Neural cell (in vitro differentiated cells): ENCODE results near the gene CUX1. TPM values are rescaled to one million over a fixed set of nuclear protein-coding genes. Genes with fewer than 3 reads are reported as not detected.

ENCODE experiments used
- H2AFZ ChIP-seq: fragments of 200-600, 300-800 bp; sonication (generic), shearing (Covaris generic); 2 replicates; pipeline ENCODE4 v1.6.0; 2014; ENCODE audit warnings: low read depth, mild to moderate bottlenecking, antibody characterized with exemption, low read length, moderate library complexity
- H3F3A ChIP-seq: fragments of 200-600 bp; shearing (Covaris generic); 2 replicates; pipeline ENCODE4 v1.6.1; 2016; ENCODE audit warnings: mild to moderate bottlenecking, moderate library complexity, mixed read lengths, antibody characterized with exemption, low read length; ENCODE audit not compliant: insufficient read depth, poor library complexity, severe bottlenecking
- H3K27ac ChIP-seq: fragments of 200-600, 300-800 bp; sonication (generic), shearing (Covaris generic); 2 replicates; pipeline ENCODE4 v1.5.1; 2014; ENCODE audit warnings: mild to moderate bottlenecking, low read length, moderate library complexity
- H3K27me3 ChIP-seq: fragments of 300-800, 200-600 bp; sonication (generic), shearing (Covaris generic); 2 replicates; pipeline ENCODE4 v1.6.0; 2014; ENCODE audit warnings: mild to moderate bottlenecking, low read depth, low read length, moderate library complexity; ENCODE audit not compliant: insufficient read depth
- H3K36me3 ChIP-seq: fragments of 300-800, 200-600 bp; sonication (generic), shearing (Covaris generic); 2 replicates; pipeline ENCODE4 v1.5.1; 2014; ENCODE audit warnings: mild to moderate bottlenecking, antibody characterized with exemption, low read length, moderate library complexity; ENCODE audit not compliant: insufficient read depth
- H3K4me2 ChIP-seq: fragments of 300-800, 200-600 bp; sonication (generic), shearing (Covaris generic); 2 replicates; pipeline ENCODE4 v1.6.0; 2014; ENCODE audit warnings: mild to moderate bottlenecking, low read length
- H3K4me3 ChIP-seq: fragments of 300-800, 200-600 bp; sonication (generic), shearing (Covaris generic); 2 replicates; pipeline ENCODE4 v1.5.1; 2014; ENCODE audit warnings: mild to moderate bottlenecking, low read length, moderate library complexity
- H3K79me2 ChIP-seq: fragments of 200-600 bp; shearing (Covaris generic); replicated peaks from 2 replicates; pipeline ENCODE4 v1.6.0; 2014; ENCODE audit warnings: mild to moderate bottlenecking, low read length, moderate library complexity; ENCODE audit not compliant: insufficient read depth
- H3K9ac ChIP-seq: fragments of 300-800, 200-600 bp; sonication (generic), shearing (Covaris generic); 2 replicates; pipeline ENCODE4 v1.6.1; 2016; ENCODE audit warnings: mild to moderate bottlenecking, low read length, mixed read lengths
- H3K9me2 ChIP-seq: fragments of 200-600 bp; shearing (Covaris generic); 2 replicates; pipeline ENCODE4 v1.6.1; 2016; ENCODE audit warnings: mild to moderate bottlenecking, low read length, mixed read lengths; ENCODE audit not compliant: insufficient read depth
- H3K9me3 ChIP-seq: fragments of 200-600, 300-800 bp; sonication (generic), shearing (Covaris generic); 2 replicates; pipeline ENCODE4 v1.6.1; 2016; ENCODE audit warnings: mild to moderate bottlenecking, mixed run types, low read length, moderate library complexity, mixed read lengths
- H4K20me1 ChIP-seq: fragments of 200-600 bp; shearing (Covaris generic); 2 replicates; pipeline ENCODE4 v1.6.1; 2016; ENCODE audit warnings: mild to moderate bottlenecking, mixed run types; ENCODE audit not compliant: insufficient read depth
- CTCF ChIP-seq: fragments of 450-650 bp; IDR thresholded peaks from 2 replicates; pipeline ENCODE4 v1.5.1; 2014; ENCODE audit warnings: antibody characterized with exemption, mild to moderate bottlenecking, moderate library complexity; ENCODE audit not compliant: poor library complexity, severe bottlenecking
- EP300 ChIP-seq: fragments of 450-650 bp; conservative IDR thresholded peaks from 2 replicates; pipeline ENCODE4 v1.6.1; 2014; ENCODE audit warnings: antibody characterized with exemption, mild to moderate bottlenecking, moderate library complexity; ENCODE audit not compliant: poor library complexity, severe bottlenecking
- EZH2 ChIP-seq: fragments of 200-600, 300-800 bp; shearing (Covaris generic), sonication (generic); IDR thresholded peaks from 2 replicates; pipeline ENCODE4 v1.6.1; 2014; ENCODE audit warnings: antibody characterized with exemption, low read length, borderline replicate concordance, mild to moderate bottlenecking; ENCODE audit not compliant: insufficient read depth, poor library complexity, severe bottlenecking
- MXI1 ChIP-seq: fragments of 450-650 bp; conservative IDR thresholded peaks from 2 replicates; pipeline ENCODE4 v1.6.1; 2014; ENCODE audit warnings: antibody characterized with exemption, mild to moderate bottlenecking; ENCODE audit not compliant: poor library complexity, severe bottlenecking
- POLR2AphosphoS5 ChIP-seq: IDR thresholded peaks from 2 replicates; pipeline ENCODE4 v1.6.1; 2012
- RAD21 ChIP-seq: fragments of 450-650 bp; conservative IDR thresholded peaks from 2 replicates; pipeline ENCODE4 v1.6.1; 2014; ENCODE audit warnings: antibody characterized with exemption, mild to moderate bottlenecking, moderate library complexity
- SMC3 ChIP-seq: fragments of 450-650 bp; conservative IDR thresholded peaks from 2 replicates; pipeline ENCODE4 v1.6.1; 2014; ENCODE audit warnings: antibody characterized with exemption, mild to moderate bottlenecking, moderate library complexity; ENCODE audit not compliant: poor library complexity
- TAF1 ChIP-seq: IDR thresholded peaks from 2 replicates; pipeline ENCODE4 v1.6.1; 2012; ENCODE audit warnings: low read depth
- polyA plus RNA-seq: library from polyadenylated mRNA; depleted of rRNA; stranded (reverse); fragments of >200 nt; gene quantifications from 2 replicates; pipeline ENCODE4 v1.2.3, GENCODE V29; 2014
- TF ChIP-seq, protein P1 (sequence below): IDR thresholded peaks from 2 replicates; pipeline ENCODE4 v1.6.1; 2012; ENCODE audit warnings: borderline replicate concordance

CUX1 gene
- polyA plus RNA-seq, 1 donor from 2014 or later = 26.6 TPM

DNA sequence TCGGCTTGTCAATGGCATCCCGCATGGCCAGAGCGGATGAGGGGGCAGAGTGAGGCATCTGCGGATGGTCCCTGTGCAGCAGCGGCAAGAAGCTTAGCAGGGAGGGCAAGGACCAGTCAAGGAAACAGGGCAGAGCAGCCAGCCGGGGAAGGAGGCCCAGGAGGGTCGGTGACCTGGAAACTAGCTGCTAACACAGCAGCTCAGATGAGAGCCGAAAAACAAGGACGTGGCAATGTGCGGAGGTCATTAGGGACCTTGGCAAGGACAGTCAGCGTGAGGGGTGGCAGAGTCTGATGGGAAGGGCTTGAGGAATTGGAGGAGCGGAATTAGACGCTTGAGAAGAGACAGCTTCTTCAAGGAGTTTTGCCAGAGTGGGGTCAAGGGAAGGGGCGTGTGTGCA is 449.1 kb downstream of the CUX1 start:
- no peaks in the 10 kb centered on the region for H3K36me3 ChIP-seq
- H3F3A ChIP-seq = no peaks in the 10 kb centered on the region
- H3K9me3 ChIP-seq = no peaks in the 10 kb centered on the region
- no peak overlapping the region for H3K9ac ChIP-seq
- H3K27me3 ChIP-seq = no peaks in the 10 kb centered on the region
- TF ChIP-seq EZH2 = no peak
- TF ChIP-seq SMC3 = no peak
- TF ChIP-seq CTCF = no peak
- TF ChIP-seq TAF1 = no peak
- TF ChIP-seq, protein P1, sequence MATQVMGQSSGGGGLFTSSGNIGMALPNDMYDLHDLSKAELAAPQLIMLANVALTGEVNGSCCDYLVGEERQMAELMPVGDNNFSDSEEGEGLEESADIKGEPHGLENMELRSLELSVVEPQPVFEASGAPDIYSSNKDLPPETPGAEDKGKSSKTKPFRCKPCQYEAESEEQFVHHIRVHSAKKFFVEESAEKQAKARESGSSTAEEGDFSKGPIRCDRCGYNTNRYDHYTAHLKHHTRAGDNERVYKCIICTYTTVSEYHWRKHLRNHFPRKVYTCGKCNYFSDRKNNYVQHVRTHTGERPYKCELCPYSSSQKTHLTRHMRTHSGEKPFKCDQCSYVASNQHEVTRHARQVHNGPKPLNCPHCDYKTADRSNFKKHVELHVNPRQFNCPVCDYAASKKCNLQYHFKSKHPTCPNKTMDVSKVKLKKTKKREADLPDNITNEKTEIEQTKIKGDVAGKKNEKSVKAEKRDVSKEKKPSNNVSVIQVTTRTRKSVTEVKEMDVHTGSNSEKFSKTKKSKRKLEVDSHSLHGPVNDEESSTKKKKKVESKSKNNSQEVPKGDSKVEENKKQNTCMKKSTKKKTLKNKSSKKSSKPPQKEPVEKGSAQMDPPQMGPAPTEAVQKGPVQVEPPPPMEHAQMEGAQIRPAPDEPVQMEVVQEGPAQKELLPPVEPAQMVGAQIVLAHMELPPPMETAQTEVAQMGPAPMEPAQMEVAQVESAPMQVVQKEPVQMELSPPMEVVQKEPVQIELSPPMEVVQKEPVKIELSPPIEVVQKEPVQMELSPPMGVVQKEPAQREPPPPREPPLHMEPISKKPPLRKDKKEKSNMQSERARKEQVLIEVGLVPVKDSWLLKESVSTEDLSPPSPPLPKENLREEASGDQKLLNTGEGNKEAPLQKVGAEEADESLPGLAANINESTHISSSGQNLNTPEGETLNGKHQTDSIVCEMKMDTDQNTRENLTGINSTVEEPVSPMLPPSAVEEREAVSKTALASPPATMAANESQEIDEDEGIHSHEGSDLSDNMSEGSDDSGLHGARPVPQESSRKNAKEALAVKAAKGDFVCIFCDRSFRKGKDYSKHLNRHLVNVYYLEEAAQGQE = no peak
- no peak for TF ChIP-seq MXI1
- TF ChIP-seq RAD21 = no peak
- no peaks in the 10 kb centered on the region for H4K20me1 ChIP-seq
- H3K27ac ChIP-seq = no peak overlapping the region
- H3K79me2 ChIP-seq = no peaks in the 10 kb centered on the region
- no peaks in the 10 kb centered on the region for H3K9me2 ChIP-seq
- no peak overlapping the region for H3K4me2 ChIP-seq
- H2AFZ ChIP-seq = no peak overlapping the region
- H3K4me3 ChIP-seq = no peak overlapping the region

DNA sequence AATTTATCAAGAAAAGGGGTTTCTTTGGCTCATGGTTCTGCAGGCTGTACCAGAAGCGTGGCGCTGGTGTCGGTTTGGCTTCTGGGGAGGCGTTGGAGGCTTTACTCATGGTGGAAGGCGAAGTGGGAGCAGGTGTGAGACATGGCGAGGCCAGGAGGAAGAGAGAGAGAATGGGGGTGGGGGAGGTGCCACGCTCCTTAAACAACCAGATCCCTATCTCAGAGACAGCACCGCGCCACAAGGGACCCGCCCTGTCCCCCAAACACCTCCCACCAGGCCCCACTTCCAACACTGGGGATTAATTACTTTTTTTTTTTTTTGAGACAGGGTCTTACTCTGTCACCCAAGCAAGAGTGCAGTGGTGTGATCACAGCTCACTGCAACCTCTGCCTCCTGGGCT is 451.2 kb downstream of the CUX1 start:
- H3K4me2 ChIP-seq = no peak overlapping the region
- no peaks in the 10 kb centered on the region for H3K9me2 ChIP-seq
- no peaks in the 10 kb centered on the region for H3F3A ChIP-seq
- no peak overlapping the region for H3K9ac ChIP-seq
- TF ChIP-seq RAD21 (no peak), CTCF (no peak), EP300 (no peak), TAF1 (no peak), POLR2AphosphoS5 (no peak), EZH2 (no peak), SMC3 (no peak), MXI1 (no peak)
- TF ChIP-seq, protein P1 = no peak
- H3K79me2 ChIP-seq = no peaks in the 10 kb centered on the region
- H3K9me3 ChIP-seq = no peaks in the 10 kb centered on the region
- no peaks in the 10 kb centered on the region for H3K36me3 ChIP-seq
- no peaks in the 10 kb centered on the region for H4K20me1 ChIP-seq
- H3K4me3 ChIP-seq = no peak overlapping the region
- H3K27ac ChIP-seq = no peak overlapping the region
- H2AFZ ChIP-seq = no peak overlapping the region
- no peaks in the 10 kb centered on the region for H3K27me3 ChIP-seq
